Fibroblast of skin of right quadriceps (primary cell): Measurements from ENCODE around the gene CDH6.

Experiments
- DNase-seq: peaks from one replicate; pipeline ENCODE4 v3.0.0-alpha.2; 2013

The CDH6 gene

DNA sequence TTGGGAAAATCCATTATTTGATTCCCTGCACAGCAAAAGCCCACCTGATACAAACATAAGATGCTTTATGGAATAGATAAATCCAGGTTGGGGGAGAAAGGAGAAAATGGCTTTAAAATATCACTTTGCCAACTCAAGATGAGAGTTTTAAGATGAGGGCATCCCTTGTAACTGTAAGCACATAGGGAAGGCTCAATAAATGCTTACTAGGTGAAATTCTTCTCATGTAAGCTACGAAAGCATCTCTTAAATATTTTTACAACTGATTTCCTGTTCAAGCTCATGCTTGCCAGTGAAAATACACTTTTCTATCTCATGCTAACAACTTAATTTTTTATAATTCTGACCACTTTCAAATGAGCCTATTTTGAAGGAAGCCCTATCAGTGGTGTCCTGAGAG lies 11.5 kb downstream of the CDH6 start:
- DNase-seq: no peak

DNA sequence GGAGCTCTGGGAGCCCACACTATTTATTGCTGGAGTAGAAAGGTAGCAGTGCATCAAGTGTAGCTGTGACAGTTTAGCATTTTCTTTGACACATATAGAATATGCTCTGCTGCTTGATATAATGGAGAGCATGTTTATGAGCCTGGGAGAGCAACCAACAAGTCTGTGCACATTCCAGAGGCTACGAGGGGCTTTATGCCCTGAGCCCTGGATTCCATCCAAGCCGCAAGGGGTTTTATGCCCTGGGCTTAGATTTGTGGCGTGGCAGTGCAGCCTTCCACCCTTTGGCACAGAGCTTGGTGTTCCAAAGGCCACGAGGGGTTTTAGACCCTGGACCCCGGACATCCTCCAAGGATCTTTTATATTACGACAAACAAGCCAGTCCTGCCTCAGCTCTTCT lies 14.6 kb downstream of the CDH6 start:
- DNase-seq: no peak

DNA sequence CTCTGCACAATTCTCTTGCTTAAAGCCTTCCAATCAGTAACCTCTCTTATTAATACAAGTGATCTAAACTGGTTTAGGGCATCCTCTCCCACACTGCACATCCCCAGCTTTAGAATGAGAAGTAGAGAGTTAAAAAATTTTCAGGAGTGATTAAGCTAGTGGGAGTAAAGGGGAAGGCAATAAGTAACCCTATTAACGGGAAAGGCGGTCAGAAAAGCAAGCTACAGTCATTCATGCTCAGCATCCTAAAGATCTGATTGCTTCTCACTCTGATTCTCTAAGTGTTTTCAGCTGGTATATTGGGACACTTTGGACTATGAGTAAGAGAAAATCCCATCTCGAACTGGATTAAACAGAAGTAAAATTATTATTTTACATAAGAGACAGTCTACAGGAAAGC lies 15.8 kb downstream of the CDH6 start:
- DNase-seq: no peak

DNA sequence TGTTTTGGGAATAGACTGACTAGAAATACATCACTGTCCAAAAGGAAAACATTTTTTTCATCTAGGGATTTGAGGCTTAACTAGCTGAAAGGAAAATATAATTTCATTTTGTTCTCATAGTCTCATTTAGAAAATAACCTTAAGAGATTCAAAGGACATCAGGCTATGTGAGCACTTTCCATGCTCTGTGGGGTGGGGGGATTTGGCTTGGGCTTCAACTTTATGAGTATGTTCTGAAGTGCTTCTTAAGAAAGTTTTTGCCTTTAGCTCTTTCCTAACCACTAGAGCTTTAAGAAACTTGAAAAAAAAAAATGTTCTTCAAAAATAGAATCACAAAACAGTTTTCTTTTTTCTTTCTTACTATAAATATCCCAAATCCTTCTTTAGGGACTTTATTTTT lies 17.6 kb downstream of the CDH6 start:
- DNase-seq: no peak

DNA sequence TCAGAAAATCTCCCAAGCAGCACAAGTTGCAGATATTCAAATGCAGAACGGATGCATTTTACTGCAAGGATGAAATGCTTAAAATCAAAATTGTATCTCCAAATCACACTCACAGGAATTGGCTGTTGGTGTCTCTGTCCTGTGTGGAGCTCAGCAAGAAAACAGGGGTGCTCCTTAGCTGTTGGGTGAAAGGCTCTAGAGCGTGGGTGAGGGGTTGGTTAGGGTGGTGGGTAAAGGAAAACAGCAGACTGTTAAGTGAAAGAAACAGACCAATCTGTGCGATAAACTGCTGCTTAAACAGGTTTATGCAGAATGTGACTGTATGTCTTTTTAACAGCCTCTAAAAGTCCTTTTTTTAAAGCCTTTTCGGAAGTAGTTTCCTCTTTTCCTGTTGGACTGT lies 19.8 kb downstream of the CDH6 start:
- DNase-seq: no peak

DNA sequence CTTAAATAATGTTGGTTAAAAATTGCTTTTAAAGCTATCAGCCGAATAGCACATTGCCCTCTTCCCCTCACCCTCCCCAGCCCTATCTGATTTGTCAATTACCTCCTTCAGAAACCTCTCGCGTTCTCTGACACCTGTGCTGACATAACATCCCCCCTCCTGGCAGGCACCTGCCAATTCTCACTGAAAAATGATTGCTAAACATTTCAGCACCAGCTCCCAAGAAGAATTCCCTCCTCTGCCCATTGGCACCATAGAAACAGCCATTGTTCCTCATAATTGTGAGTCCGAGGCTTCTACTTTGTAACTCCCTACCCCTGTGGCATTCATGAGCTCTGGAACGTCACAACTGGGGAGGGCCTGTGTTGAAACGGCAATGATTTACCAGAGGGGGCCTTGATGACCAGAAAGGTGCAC lies 20.2 kb downstream of the CDH6 start:
- DNase-seq: no peak

DNA sequence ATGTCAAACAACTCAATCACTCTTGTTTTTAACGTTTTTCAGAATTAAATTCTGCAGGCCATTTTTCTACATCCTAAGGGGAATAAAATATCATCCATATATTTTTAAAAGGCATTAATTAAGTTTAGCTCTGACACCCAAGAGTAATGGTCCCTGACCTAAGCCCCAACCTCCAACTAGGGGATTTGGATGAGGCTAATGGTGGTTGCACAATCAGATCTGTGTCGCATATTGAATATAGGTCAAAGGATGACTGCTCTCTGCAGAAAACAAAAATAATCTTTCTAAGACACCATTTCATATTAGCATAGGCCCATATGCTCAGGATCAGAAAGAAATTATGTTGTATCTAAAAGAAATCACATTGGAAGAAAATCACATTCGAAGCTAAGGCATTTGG lies 20.7 kb downstream of the CDH6 start:
- DNase-seq: no peak

DNA sequence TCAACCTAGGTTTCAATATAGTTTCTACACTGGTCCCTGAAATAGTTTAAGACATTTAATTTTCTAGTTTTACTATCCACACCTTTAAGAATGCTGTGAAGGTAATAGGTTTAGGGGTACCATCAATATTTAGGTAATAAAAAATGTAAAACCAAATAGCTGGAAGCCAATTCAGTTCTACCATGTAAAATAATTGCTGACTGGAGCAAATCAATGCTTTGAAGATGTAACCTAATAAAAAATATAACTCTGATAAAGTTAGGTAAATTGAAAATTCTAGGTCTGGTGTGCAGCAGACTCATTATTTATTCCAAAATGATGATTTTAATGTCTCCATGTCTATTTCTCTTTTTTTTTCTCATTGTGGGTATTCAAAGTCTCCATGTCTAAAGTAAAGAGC lies 21.8 kb downstream of the CDH6 start:
- DNase-seq: no peak

DNA sequence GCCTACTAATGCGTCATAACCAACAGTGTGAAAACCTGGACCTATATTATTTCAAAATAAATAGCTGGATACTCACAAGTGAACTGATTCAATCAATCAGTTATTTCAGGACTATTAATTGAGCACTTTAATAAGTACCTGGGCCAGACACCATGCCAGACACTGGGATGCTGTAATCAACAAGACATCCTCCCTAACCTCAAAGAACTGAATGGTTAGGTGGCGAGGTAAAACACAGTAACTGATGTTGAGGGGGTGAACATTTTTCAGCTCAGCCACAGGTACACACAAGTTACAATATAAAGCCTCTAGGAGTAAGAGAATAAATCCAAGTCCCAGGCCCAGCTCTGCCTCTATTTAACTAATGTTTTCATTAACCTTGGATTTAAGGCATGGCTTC lies 24.0 kb downstream of the CDH6 start:
- DNase-seq: no peak

DNA sequence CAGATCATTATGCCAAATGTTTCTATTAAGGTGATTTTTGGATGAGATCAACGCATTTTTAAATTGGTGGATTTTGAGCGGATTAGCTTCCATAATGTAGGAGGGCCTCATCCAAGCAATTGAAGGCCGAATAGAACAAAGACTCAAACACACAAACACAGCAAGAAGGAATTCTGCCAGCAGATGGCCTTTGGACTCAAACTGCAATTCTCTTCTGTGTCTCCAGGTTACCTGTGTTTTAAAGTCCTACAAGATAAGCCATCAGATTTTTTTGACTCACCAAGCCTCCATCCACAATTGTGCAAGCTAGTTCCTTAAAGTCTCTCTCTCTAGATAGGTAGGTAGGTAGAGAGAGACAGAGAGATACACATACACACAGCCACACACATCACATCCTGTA lies 25.5 kb downstream of the CDH6 start:
- DNase-seq: no peak

DNA sequence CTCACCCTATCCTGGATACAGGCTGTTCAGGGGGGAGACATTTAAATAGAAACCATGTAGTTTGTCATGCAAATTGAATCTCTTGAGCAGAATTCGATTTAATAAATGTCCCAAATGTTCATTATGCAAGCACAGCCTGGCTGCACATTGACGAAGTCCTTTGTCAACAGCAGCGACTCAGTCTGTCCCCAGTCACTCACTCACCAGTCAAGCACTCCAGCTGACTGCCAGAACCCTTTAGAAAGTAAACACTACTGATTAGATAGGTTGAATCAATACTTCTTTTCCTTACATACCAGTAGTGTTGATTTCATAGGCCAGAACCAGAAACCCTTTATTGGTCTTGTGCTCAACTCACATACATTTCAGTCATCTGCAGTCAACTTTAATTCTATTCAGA lies 27.5 kb downstream of the CDH6 start:
- DNase-seq: no peak

DNA sequence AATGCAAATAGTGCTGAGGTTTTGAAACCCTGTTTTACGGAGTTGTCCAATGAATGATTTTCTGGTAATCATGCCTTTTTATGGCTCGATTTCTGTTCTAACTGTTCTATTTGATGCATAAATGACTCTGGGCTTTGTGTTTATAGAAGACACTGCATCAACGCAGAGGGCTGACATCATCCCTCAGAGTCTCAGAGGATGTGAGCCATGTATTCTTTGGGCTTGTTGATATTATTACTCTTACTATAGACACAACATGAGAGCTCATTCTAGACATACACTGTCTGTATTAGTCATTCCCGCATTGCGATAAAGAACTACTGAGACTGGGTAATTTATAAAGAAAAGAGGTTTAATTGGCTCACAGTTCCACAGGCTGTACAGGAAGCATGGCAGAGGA lies 31.6 kb downstream of the CDH6 start:
- DNase-seq: no peak

DNA sequence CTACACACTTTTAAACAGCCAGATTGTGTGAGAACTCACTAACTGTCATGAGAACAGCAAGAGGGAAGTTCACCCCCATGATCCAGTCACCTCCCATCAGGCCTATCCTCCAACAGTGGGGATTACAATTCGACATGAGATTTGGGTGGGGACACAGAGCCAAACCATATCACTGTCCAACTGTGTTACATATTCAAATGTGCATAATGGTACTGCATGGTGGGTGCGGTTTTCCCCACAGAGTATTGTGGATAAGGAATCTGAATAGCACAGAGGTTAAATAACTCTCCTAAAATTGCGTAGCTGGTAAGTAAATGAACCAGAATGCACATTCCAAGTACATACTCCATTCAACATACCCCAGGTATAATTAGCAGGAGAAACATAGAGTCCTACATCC lies 32.1 kb downstream of the CDH6 start:
- DNase-seq: no peak

DNA sequence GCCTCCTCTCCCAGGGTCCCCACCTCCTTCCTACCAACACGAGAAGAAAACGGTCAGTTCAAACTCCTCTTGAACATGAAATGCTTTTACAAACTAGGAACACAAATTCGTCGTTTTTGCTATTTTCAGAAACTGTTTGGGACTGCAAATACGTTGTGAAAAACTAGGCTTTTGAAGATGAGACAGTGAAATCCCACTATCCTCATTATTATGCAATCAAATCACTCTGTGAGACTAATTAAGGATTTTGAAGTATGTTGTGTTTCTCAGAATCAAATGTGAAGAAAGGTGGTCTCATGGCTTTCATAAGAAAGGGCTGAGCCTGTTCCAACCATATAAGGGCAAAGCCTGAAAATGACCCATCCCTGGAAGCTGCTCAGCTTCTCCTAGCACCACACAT lies 33.2 kb downstream of the CDH6 start:
- no peak for DNase-seq

DNA sequence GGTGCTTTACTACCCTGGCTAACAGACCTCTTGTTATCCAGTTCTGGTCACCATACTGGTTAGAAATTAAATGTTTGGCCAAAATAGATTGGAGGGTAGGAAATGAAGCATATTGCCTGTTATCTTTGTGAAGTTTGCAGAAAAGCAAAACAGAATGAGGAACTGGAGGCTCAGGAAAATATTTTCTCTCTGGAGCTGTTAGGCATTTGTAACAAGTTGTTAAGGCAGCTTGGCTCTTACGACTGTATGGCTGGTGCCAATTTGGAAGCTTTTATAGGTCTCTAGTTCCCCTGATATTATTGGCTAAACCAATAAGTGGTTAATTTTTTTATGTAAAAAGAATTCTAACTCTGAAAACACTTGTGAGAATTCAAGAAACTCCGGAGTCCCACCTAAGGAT lies 35.8 kb downstream of the CDH6 start:
- DNase-seq: no peak

DNA sequence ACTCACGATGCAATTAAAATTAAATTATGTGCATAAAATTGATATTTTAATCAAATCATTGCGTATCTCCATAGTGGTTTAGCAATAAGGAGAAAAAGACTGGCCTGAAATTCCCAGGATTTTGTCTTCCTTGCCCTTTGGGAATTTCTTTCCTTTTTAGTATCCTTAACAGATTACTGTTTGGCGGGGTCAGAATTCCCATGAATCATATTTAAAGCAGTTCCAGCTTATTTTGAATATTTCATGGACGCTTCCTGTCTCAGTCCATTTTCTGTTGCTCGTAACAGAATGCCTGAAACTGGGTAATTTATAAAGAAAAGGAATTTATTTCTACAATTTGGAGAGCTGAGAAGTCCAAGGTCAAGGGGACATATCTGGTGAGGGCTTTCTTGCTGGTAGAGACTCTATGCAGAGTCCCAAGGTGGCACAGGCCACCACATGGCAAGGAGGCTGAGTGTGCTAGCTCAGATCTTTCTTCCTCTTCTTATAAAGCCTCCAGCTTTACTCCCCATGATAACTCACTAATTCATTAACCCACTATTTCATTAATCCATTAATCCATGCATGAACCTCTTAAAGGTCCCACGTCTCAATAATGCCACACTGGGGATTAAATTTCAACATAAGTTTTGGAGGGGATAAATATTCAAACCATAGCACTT lies 37.8 kb downstream of the CDH6 start:
- DNase-seq: no peak

DNA sequence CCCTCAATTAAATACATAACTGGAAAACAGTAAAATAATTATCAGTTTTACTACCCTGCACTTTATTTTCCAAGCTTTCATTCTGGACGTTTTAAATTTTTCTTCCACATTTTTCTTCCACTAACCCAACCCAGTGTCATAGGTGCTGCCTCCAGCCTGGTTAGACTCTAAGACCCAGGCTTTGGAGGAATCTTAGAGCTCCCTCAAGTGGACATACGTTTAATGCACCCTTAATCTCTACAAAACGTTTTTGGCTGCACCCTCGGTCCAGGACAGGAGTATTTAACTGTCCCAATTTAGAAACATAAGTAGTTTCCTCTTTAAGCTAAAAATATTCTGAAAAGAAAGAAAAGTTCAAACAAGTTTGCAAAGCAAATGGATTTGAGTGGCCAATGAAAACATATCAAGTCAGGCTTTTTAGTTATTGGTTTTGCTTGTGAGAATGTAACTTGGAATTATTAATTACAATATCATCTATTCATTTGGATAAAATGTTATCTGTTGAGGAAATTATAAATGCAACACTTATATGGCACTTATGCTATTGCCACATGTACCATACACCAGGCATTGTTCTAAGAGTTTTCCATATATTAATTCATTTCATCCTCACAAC lies 38.9 kb downstream of the CDH6 start:
- DNase-seq: peak; percentile 45

DNA sequence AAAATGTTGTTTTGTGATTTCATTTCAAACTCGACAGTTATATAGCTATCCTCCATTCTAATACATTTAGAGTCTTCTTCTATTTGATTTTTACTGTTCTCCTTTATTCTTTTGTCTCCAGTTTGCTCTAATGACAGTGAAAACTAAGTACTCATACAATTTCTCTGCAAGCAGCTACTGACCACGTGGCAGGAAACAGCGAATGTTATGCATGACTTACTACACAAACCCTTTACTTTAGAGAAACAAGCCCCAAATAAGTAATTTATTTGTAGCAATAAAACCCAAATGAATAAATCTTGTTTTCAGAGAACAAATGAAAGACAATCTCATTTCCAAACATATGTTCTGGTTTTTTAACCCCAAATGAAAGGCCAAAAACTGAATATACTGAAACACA lies 41.9 kb downstream of the CDH6 start:
- peak; percentile 10 for DNase-seq

DNA sequence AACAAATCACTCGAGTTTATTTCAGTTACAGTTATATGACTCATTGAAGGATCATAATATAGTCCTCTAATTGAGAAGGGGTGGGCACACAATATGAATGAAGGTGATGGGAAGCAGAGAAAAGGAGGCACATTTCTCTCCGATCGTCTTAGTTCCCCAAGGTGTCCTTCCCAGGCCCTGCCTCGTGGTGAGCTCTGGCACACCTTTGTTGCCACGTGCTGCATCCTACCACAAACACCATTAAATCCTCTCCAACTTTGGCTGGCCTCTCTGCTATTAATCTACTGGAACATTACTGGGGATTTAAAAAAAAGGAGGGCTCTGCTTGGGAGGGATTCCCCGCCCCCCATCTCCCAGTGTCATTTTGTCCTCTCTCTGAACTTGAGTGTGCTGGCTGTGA lies 42.9 kb downstream of the CDH6 start:
- DNase-seq: no peak

DNA sequence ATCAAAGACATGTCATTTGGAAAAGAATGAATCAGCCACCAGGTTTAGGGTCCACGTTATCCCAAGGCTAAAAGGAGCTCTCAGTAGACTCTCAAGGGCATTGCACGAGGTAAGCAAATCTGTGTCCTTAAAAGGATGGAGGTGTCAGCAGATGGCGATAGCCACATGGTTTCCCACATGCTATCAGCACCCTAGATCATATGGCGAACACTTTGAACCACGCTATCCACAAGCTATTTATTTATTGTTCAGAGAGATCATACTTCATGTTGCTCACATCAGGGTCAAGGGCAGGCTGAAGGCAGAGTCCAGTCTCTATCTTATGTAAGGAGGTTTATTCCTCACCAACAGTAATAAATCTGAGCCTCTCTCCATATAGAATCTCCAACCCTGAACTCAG lies 43.7 kb downstream of the CDH6 start:
- DNase-seq: peak; percentile 21

DNA sequence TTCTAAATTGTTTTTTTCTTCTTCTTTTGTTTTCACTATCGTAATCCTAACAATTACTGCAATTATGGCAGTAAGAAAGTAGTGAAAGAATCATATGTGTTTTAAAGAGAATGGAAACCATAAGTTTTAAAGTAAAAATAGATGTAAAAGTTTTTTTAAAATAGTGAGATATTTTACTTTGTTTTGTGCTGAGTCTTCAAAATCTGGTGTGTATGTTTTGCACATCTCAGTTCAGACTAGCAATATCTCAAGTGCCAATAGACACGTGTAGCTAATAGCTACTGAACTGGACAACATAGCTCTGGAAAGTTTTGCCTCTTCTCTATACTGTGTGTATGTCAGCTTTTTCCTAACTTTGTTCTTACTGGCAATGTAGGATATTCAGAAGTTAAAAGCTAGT lies 45.0 kb downstream of the CDH6 start:
- DNase-seq: no peak

DNA sequence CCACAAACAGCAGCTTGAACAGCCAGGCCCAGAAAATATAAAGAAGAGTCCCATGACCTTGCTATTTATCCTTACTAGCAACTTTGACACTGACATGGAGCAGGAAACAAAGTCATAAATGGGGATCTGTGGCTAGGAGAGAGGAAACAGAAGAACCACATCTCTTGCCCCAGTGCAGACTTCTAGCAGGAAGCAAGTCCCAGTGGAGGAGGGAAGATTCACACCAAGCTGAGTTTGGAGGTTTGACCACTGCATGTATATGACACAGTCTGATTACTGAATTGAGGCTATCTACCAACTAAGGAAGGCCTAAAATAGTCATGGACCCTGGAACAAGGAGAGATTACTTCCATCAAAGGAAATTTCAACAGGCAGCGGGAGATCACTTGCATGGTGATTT lies 51.4 kb downstream of the CDH6 start:
- no peak for DNase-seq

DNA sequence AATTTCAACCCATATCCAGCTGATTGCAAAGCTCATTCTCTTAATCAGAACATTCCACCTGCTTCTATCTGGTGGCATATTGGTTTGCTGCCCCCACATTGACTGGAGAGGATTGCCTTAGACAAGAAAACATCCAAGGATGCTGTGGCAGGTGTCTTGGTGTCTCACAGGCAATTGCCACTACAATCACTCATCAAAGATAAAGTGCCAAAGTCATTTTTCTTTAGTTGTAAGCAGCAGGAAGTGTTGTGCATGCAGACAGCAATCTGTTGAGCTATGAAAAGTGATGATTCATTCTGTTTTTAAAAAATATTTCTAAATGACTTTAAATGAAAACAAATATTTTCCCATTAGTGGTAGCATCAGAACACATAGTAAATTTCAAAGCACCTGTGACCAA lies 53.9 kb downstream of the CDH6 start:
- DNase-seq: no peak

DNA sequence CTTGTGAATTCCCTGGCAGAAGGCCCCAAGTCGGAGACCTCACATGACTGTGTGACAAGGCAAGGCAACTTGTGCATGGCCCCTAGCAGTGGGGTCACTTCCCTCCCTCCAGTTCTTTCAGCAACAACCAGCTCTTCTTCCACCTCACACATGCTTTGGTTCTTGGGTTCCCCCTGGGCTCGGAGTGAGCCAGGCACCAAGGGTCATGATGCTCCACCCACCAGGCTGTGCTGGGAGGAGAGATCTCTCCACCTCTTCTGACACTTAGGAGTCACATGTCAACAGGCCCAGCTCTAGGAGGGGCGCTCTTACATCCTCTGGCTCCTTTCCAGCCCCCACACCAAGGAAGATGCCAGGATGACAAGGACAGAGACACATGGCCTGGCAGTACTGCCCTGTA lies 56.7 kb downstream of the CDH6 start:
- no peak for DNase-seq

DNA sequence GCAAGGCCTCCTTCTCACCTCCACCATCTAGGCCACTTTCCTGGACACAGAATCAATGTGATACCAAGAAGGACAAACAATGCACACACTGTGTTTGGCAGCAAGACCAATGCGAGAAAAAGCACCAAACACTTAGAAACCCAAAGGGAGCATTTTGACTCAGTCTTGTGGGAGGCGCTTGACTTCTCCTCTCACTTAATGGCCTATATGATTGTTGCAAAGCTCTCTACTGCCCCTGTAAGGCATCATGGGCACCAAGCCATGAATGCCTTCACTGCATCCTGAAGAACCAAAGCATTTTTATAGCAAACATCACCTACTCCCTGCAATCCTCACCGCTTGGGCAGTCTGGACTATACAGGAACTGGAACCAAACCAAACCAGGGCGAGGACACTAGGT lies 57.5 kb downstream of the CDH6 start:
- no peak for DNase-seq
